ENCODE data around the gene SET. TPM values are rescaled to one million over a fixed set of nuclear protein-coding genes. Genes with fewer than 3 reads are reported as not detected.

Gene SET
- total and polyA plus RNA-seq, 2 of the 8 experiments (the other 6 are each of a cell fraction or from before 2014, with no cell fraction given) = 466 to 1,345 TPM

GRCh38 chr9:128721487-128722010 lies 32.5 kb downstream of the SET start:
- H3K4ac ChIP-seq (replicated peaks; ENCODE audit: insufficient read length, low read depth, low read length) = no peak overlapping the region
- no peak overlapping the region for H2BK15ac ChIP-seq (ENCODE audit: low read length)
- peaks cover 4% of the 10 kb centered on the region for H3K23me2 ChIP-seq (ENCODE audit: low read depth, low read length)
- no peak overlapping the region for H3K56ac ChIP-seq (replicated peaks; ENCODE audit: insufficient read length, low read depth, low read length)
- H3K18ac ChIP-seq (ENCODE audit: extremely low read depth, low read length) = no peak overlapping the region
- H3K9me3 ChIP-seq (ENCODE audit: insufficient read depth in 2 of 2, low read depth in 1 of 2, low read length in 1 of 2) = no peaks in the 10 kb centered on the region
- 0 out of 2 replicates have a peak overlapping the region, but pooled peaks have one; percentile 24 for H2AK5ac ChIP-seq (ENCODE audit: low read depth, low read length)
- H3K9ac ChIP-seq (replicated peaks in 1 of 4; ENCODE audit: extremely low read depth in 1 of 4, low read depth in 3 of 4, low read length in 3 of 4) = no peak overlapping the region
- ChIA-PET CTCF (ENCODE audit: partially characterized antibody) (interaction anchor here (0.9 kb wide), 2 partner anchors 19 to 85 kb away, joined by 3 read pairs; partner anchors contain the start of gene PKN3), POLR2A (ENCODE audit: partially characterized antibody) (interaction anchor here (0.8 to 13.5 kb wide), 5 partner anchors 12 to 37 kb away, joined by 3 to 133 read pairs (median 49); partner anchors contain the start of gene SET)
- no peak overlapping the region for H3K4me2 ChIP-seq (ENCODE audit: insufficient read depth in 1 of 2, low read depth in 2 of 2, low read length in 2 of 2)
- H3K27me3 ChIP-seq (replicated peaks in 1 of 4; ENCODE audit: control insufficient read depth in 3 of 4, extremely low read depth in 1 of 4, insufficient read depth in 3 of 4, low read length in 3 of 4) = no peaks in the 10 kb centered on the region
- H3K36me3 ChIP-seq (ENCODE audit: control insufficient read depth in 2 of 4, insufficient read depth in 4 of 4, low read length in 3 of 4) = peaks cover 0 to 15% (median 10%) of the 10 kb centered on the region in 4 experiments; a peak in 4 of 8 replicates
- H3K27ac ChIP-seq (ENCODE audit: low read depth, low read length) = no peak overlapping the region
- no peak overlapping the region for H4K5ac ChIP-seq (ENCODE audit: insufficient read length, low read depth, low read length)
- DNase-seq (ENCODE audit: low read depth in 1 of 2, low spot score in 2 of 2) = no peak
- no peak overlapping the region for H3K14ac ChIP-seq (ENCODE audit: insufficient read length)
- peaks cover 3% of the 10 kb centered on the region; the same call in 1 of the 2 replicates for H3K79me1 ChIP-seq (ENCODE audit: low read depth, low read length)
- H2BK20ac ChIP-seq (ENCODE audit: low read length) = no peak overlapping the region
- WGBS, 2 experiments (ENCODE audit: extremely low coverage in 1 of 2, insufficient coverage in 1 of 2, insufficient read length in 1 of 2, insufficient replicate concordance in 2 of 2, low coverage in 1 of 2, low lambda C conversion rate in 2 of 2, missing lambda C conversion rate in 1 of 2) = 97% methylated on average over 17 of the region's 18 CpGs; no CpG with 5 or more reads in 1 of the 2 experiments
- H2BK12ac ChIP-seq (ENCODE audit: low read depth, low read length) = no peak overlapping the region
- H3K79me2 ChIP-seq (ENCODE audit: control insufficient read depth in 1 of 2, insufficient read depth in 2 of 2, low read length in 2 of 2) = no peaks in the 10 kb centered on the region
- H2BK120ac ChIP-seq (replicated peaks; ENCODE audit: low read depth, low read length) = no peak overlapping the region
- peaks cover 0 to 3% (median 0%) of the 10 kb centered on the region in 4 experiments; a peak in 3 of 7 replicates for H3K4me1 ChIP-seq (replicated peaks in 1 of 4; ENCODE audit: control insufficient read depth in 3 of 4, insufficient read depth in 4 of 4, low read length in 3 of 4)
- FAIRE-seq = no peak
- H2AFZ ChIP-seq (ENCODE audit: low read length) = no peak overlapping the region
- peaks cover 0 to 2% of the 10 kb centered on the region in 2 experiments for H4K20me1 ChIP-seq (replicated peaks in 1 of 2; ENCODE audit: control insufficient read depth in 1 of 2, insufficient read depth in 2 of 2, low read length in 2 of 2)
- H3K4me3 ChIP-seq (ENCODE audit: extremely low read depth in 1 of 4, insufficient read depth in 2 of 4, low read depth in 3 of 4, low read length in 4 of 4) = no peak overlapping the region
- H4K91ac ChIP-seq (replicated peaks; ENCODE audit: insufficient read length, low read length) = no peak overlapping the region
- H3K23ac ChIP-seq (ENCODE audit: insufficient read length) = no peak overlapping the region
- H2BK5ac ChIP-seq (ENCODE audit: low read depth, low read length) = no peak overlapping the region
- no peak overlapping the region for H4K8ac ChIP-seq (ENCODE audit: extremely low read depth, insufficient read depth, low read length)
- TF ChIP-seq RAD21 (IDR thresholded peaks at IDR 0.05 in 1 of 2, conservative IDR thresholded peaks at IDR 0.05 in 1 of 2; ENCODE audit: low read depth in 2 of 2, low read length in 2 of 2) = no peak
- no peak for TF ChIP-seq CHD2 (IDR thresholded peaks at IDR 0.05; ENCODE audit: low read length)
- TF ChIP-seq RNF2 (IDR thresholded peaks at IDR 0.05; ENCODE audit: borderline replicate concordance, low read depth, low read length, missing control alignments, poor library complexity, severe bottlenecking) = no peak

Measured in H1 (cell line).